Mesendoderm (in vitro differentiated cells): ENCODE measurements around the gene COX8C.

Experiments
- DNase-seq: peaks from one replicate; pipeline ENCODE4 v3.0.0; 2013
- H2AK5ac ChIP-seq: 2 replicates; pipeline ENCODE4 v1.6.1; 2013; ENCODE audit warnings: low read length, inconsistent platforms
- H2BK120ac ChIP-seq: 2 replicates; pipeline ENCODE4 v1.6.1; 2013; ENCODE audit warnings: low read depth, mild to moderate bottlenecking, low read length, moderate library complexity, mixed read lengths
- H2BK15ac ChIP-seq: replicated peaks from 2 replicates; pipeline ENCODE4 v1.6.1; 2013; ENCODE audit warnings: low read depth, mild to moderate bottlenecking, moderate library complexity
- H2BK5ac ChIP-seq: 2 replicates; pipeline ENCODE4 v1.6.1; 2013; ENCODE audit warnings: low read length, inconsistent platforms
- H3K18ac ChIP-seq: 2 replicates; pipeline ENCODE4 v1.6.1; 2013; ENCODE audit warnings: mild to moderate bottlenecking, low read length, mixed read lengths
- H3K23ac ChIP-seq: one replicate; pipeline ENCODE4 v1.6.1; 2013; ENCODE audit warnings: low read length
- H3K27ac ChIP-seq: 2 replicates; pipeline ENCODE4 v1.5.1; 2013; ENCODE audit warnings: low read depth, mild to moderate bottlenecking, inconsistent platforms, low read length, moderate library complexity
- H3K27me3 ChIP-seq: 2 replicates; pipeline ENCODE4 v1.6.1; 2013; ENCODE audit warnings: low read length, control low read depth, mild to moderate bottlenecking, inconsistent platforms; ENCODE audit not compliant: insufficient read depth, poor library complexity
- H3K36me3 ChIP-seq: 2 replicates; pipeline ENCODE4 v1.6.1; 2013; ENCODE audit warnings: low read length, inconsistent platforms; ENCODE audit not compliant: control insufficient read depth, insufficient read depth
- H3K4ac ChIP-seq: one replicate; pipeline ENCODE4 v1.6.1; 2013; ENCODE audit warnings: low read depth, mild to moderate bottlenecking, low read length, moderate library complexity
- H3K4me1 ChIP-seq: 2 replicates; pipeline ENCODE4 v1.6.1; 2013; ENCODE audit warnings: low read depth, low read length, inconsistent platforms; ENCODE audit not compliant: control insufficient read depth
- H3K4me2 ChIP-seq: 2 replicates; pipeline ENCODE4 v1.6.1; 2013; ENCODE audit warnings: low read length
- H3K4me3 ChIP-seq: 2 replicates; pipeline ENCODE4 v1.5.1; 2013; ENCODE audit warnings: mild to moderate bottlenecking, low read length
- H3K56ac ChIP-seq: one replicate; pipeline ENCODE4 v1.6.1; 2013; ENCODE audit warnings: low read length
- H3K79me1 ChIP-seq: 2 replicates; pipeline ENCODE4 v1.6.1; 2013; ENCODE audit warnings: low read length, inconsistent platforms
- H3K79me2 ChIP-seq: 2 replicates; pipeline ENCODE4 v1.6.1; 2013; ENCODE audit warnings: mild to moderate bottlenecking, low read length; ENCODE audit not compliant: control insufficient read depth, insufficient read depth
- H3K9ac ChIP-seq: 2 replicates; pipeline ENCODE4 v1.6.1; 2013; ENCODE audit warnings: low read length, inconsistent platforms
- H4K5ac ChIP-seq: one replicate; pipeline ENCODE4 v1.6.1; 2013; ENCODE audit warnings: low read length
- H4K8ac ChIP-seq: one replicate; pipeline ENCODE4 v1.6.1; 2013; ENCODE audit warnings: low read depth, mild to moderate bottlenecking, control low read depth, low read length, moderate library complexity
- WGBS: extraction: QIAGEN DNeasy Blood & Tissue Kit; methylation state at CpG from one replicate; pipeline ENCODE4 v1.1.7; 2013; ENCODE audit warnings: low lambda C conversion rate, missing lambda C conversion rate; ENCODE audit not compliant: insufficient coverage; ENCODE audit errors: extremely low coverage; 5-methylcytosine and 5-hydroxymethylcytosine counted together

Gene COX8C

DNA sequence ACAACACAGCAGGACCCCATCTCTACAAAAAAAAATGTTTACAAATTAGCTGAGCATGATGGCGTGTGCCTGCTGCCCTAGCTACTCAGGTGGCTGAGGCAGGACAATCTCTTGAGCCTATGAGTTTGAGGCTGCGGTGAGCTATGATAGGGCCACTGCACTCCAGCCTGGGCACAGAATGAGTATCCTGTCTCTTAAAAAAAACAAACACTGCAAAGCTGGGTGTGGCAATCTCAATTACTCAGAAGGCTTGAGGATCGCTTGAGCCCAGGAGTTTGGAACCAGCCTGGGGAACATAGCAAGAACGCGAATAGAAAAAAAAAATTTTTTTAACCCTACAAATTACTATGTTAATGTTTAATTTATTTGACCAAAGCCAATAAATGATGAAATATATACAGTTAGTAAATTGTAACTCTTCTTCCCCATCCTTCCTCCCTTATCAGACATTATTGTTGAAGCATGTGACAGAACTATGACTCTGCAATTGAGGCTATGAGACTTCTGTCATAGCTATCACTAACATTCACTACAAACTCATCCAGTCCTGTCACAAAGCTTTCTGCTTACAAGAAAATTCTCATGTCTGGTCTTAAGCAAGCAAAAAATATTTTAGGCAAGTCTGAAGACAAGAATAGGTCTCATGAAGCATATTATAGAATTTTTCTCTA, 23.9 kb upstream of the COX8C start:
- Histone ChIP-seq H3K56ac (no peak overlapping the region), H3K23ac (no peak overlapping the region), H3K27me3 (no peaks in the 10 kb centered on the region), H3K79me1 (peaks cover 14% of the 10 kb centered on the region), H4K5ac (no peak overlapping the region), H2BK15ac (no peak overlapping the region), H3K9ac (no peak overlapping the region), H3K27ac (no peak overlapping the region), H2BK5ac (no peak overlapping the region), H3K4me2 (no peak overlapping the region), H3K4me3 (no peak overlapping the region), H3K36me3 (no peaks in the 10 kb centered on the region), H3K18ac (no peak overlapping the region), H2AK5ac (no peak overlapping the region), H3K4ac (no peak overlapping the region), H4K8ac (no peak overlapping the region), H3K4me1 (peaks cover 2% of the 10 kb centered on the region), H2BK120ac (peak overlapping the region; percentile 4), H3K79me2 (peaks cover 65% of the 10 kb centered on the region)
- no peak for DNase-seq
- no CpG with 5 or more reads among the region's 5 CpGs for WGBS

GRCh38 chr14:93323600-93324174, 23.3 kb upstream of the COX8C start:
- Histone ChIP-seq H4K5ac (no peak overlapping the region), H3K4me2 (no peak overlapping the region), H3K27ac (no peak overlapping the region), H3K9ac (no peak overlapping the region), H3K4me3 (no peak overlapping the region), H3K23ac (no peak overlapping the region), H3K36me3 (no peaks in the 10 kb centered on the region), H3K79me2 (peaks cover 70% of the 10 kb centered on the region), H2BK5ac (no peak overlapping the region), H2BK120ac (no peak overlapping the region), H3K56ac (no peak overlapping the region), H3K4me1 (peaks cover 2% of the 10 kb centered on the region), H2AK5ac (no peak overlapping the region), H2BK15ac (no peak overlapping the region), H3K27me3 (no peaks in the 10 kb centered on the region), H3K79me1 (peaks cover 14% of the 10 kb centered on the region), H3K18ac (no peak overlapping the region), H4K8ac (no peak overlapping the region), H3K4ac (no peak overlapping the region)
- WGBS: no CpG with 5 or more reads among the region's 4 CpGs
- DNase-seq: no peak

DNA sequence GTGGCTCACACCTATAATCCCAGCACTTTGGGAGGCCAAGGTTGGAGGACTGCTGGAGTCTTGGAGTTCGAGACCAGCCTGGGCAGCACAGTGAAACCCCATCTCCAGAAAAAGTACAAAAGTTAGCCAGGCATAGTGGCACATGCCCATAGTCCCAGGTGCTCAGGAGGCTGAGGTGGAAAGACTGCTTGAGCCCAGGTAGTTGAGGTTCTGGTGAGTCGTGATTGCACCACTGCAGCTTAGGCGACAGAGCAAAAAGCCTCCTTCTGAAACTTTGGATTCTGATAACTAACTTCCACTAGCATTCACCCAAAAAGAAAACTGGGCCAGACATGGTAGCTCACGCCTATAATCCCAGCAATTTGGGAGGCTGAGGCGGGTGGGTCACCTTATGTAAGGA, 20.8 kb upstream of the COX8C start:
- no CpG with 5 or more reads among the region's 5 CpGs for WGBS
- Histone ChIP-seq H3K56ac (no peak overlapping the region), H2BK15ac (no peak overlapping the region), H3K4me1 (no peaks in the 10 kb centered on the region), H3K36me3 (no peaks in the 10 kb centered on the region), H4K5ac (no peak overlapping the region), H3K79me1 (peaks cover 14% of the 10 kb centered on the region), H3K4me3 (no peak overlapping the region), H3K79me2 (peaks cover 80% of the 10 kb centered on the region), H3K27me3 (no peaks in the 10 kb centered on the region), H2BK120ac (no peak overlapping the region), H3K4me2 (no peak overlapping the region), H3K27ac (no peak overlapping the region), H3K23ac (no peak overlapping the region), H3K4ac (no peak overlapping the region), H2AK5ac (no peak overlapping the region), H3K9ac (no peak overlapping the region), H4K8ac (no peak overlapping the region), H3K18ac (no peak overlapping the region), H2BK5ac (no peak overlapping the region)
- DNase-seq: no peak

DNA sequence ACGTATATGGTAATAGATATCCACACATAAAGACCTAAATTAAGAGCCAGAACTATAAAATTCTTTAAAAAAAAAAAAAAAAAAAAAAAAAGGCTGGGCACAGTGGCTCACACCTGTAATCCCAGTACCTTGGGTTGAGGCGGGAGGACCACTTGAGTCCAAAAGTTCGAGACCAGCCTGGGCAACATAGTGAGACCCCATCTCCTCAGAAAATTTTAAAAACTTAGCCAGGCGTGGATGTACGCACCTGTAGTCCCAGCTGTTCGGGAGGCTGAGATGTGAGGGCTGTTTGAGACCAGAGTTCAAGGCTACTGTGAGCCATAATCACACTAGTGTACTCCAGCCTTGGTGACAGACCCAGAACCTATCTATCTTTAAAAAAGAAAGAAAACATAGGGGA, 18.4 kb upstream of the COX8C start:
- no peak overlapping the region for H3K4ac ChIP-seq
- peaks cover 77% of the 10 kb centered on the region for H3K79me2 ChIP-seq
- H2BK5ac ChIP-seq: no peak overlapping the region
- no peak overlapping the region for H3K18ac ChIP-seq
- peaks cover 14% of the 10 kb centered on the region for H3K79me1 ChIP-seq
- H3K36me3 ChIP-seq: no peaks in the 10 kb centered on the region
- H3K27ac ChIP-seq: no peak overlapping the region
- H3K23ac ChIP-seq: no peak overlapping the region
- no peak overlapping the region for H2BK15ac ChIP-seq
- no peak overlapping the region for H4K8ac ChIP-seq
- H3K9ac ChIP-seq: no peak overlapping the region
- no peak overlapping the region for H4K5ac ChIP-seq
- no CpG with 5 or more reads among the region's 6 CpGs for WGBS
- H3K27me3 ChIP-seq: no peaks in the 10 kb centered on the region
- no peak overlapping the region for H3K56ac ChIP-seq
- no peaks in the 10 kb centered on the region for H3K4me1 ChIP-seq
- H3K4me3 ChIP-seq: no peak overlapping the region
- no peak overlapping the region for H2AK5ac ChIP-seq
- no peak overlapping the region for H2BK120ac ChIP-seq
- DNase-seq: no peak
- no peak overlapping the region for H3K4me2 ChIP-seq

DNA sequence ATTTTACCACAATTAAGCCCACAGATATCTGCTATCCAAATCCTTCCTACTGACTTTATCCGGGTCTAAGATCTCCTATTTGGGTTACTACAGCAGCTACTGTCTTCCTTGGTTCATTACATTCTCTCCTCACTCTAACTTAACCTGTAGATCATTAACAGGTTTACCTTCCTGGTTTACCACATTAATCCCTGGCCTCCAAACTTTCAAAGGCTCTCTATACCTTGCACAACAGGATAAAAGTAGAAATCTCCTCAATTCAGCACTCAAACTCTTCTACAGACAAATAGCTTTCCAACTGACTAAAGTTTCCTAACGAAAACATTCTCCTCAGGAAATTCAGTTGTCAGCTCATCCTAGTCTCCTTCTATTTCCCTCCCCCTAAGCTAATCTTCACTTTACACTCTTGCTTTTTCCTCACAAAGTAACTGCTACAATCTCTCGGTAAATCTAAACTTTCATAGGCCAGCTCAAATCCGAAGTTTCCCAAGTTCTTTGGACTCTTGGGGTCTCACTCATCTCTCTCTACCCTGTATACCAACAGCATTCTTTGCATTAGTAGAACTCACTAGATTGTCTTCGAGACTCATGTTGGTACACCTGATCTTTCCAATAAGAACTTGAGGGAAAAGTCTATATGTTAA, 16.9 kb upstream of the COX8C start:
- H3K27ac ChIP-seq: no peak overlapping the region
- no CpG with 5 or more reads among the region's 5 CpGs for WGBS

More for the DNA sequence above, 16.9 kb upstream of the COX8C start:
- H2BK15ac ChIP-seq: no peak overlapping the region
- H3K79me1 ChIP-seq: peaks cover 9% of the 10 kb centered on the region
- H3K4me3 ChIP-seq: no peak overlapping the region
- H2AK5ac ChIP-seq: no peak overlapping the region
- no peak overlapping the region for H3K56ac ChIP-seq
- H3K18ac ChIP-seq: no peak overlapping the region
- H3K4me2 ChIP-seq: no peak overlapping the region
- H3K79me2 ChIP-seq: peaks cover 64% of the 10 kb centered on the region
- no peak overlapping the region for H3K23ac ChIP-seq
- peak overlapping the region; percentile 6 for H3K9ac ChIP-seq
- H4K5ac ChIP-seq: no peak overlapping the region
- no peaks in the 10 kb centered on the region for H3K27me3 ChIP-seq
- H3K36me3 ChIP-seq: no peaks in the 10 kb centered on the region
- H2BK5ac ChIP-seq: no peak overlapping the region
- DNase-seq: no peak
- H4K8ac ChIP-seq: no peak overlapping the region
- H3K4ac ChIP-seq: no peak overlapping the region
- no peaks in the 10 kb centered on the region for H3K4me1 ChIP-seq
- no peak overlapping the region for H2BK120ac ChIP-seq
